GM12891 (cell line): Measurements from ENCODE around the gene PLBD1.

Source experiments
- POLR2A ChIP-seq: IDR thresholded peaks from 2 replicates; pipeline ENCODE4 v1.6.1; 2011; ENCODE audit warnings: low read depth, low read length, control low read depth
- POLR2AphosphoS5 ChIP-seq: IDR thresholded peaks from 2 replicates; pipeline ENCODE4 v1.6.1; 2011; ENCODE audit warnings: low read depth, low read length, control low read depth
- POU2F2 ChIP-seq: IDR thresholded peaks from 2 replicates; pipeline ENCODE4 v1.6.1; 2011; ENCODE audit warnings: low read depth, mild to moderate bottlenecking, control low read depth, low read length, moderate library complexity
- SPI1 ChIP-seq: IDR thresholded peaks from 2 replicates; pipeline ENCODE4 v1.6.1; 2011; ENCODE audit warnings: low read depth, low read length, control low read depth
- TAF1 ChIP-seq: IDR thresholded peaks from 2 replicates; pipeline ENCODE4 v1.6.1; 2011; ENCODE audit warnings: low read depth, low read length, control low read depth

- TF ChIP-seq POLR2AphosphoS5: no peak
- no peak for TF ChIP-seq POLR2A
- TF ChIP-seq TAF1: no peak
- no peak for TF ChIP-seq SPI1
- no peak for TF ChIP-seq POU2F2
Observed at GRCh38 chr12:14605401-14605989, 37.8 kb upstream of the PLBD1 start.
